A549 (cell line): ENCODE data around the gene SPSB1. TPM values are rescaled to one million over a fixed set of nuclear protein-coding genes. Genes with fewer than 3 reads are reported as not detected.

Experiments
- ATAC-seq, 2 experiments: fragments of 200-7000 bp in 1 of 2; fragments of >200 bp in 1 of 2; cut with Nextera tagmentation in 1 of 2; cut with Tn5 transposase in 1 of 2; 3 replicates each; pipeline versions ENCODE4 v1.8.0 to v1.9.1; 2018 to 2020; ENCODE audit warnings: mild to moderate bottlenecking in 1 of 2, moderate library complexity in 1 of 2
- CTCF ChIA-PET: fragments of 300-600 bp; sonication (Branson Sonifier 250); formaldehyde crosslinking; extraction: SDS; loops from one replicate; lab custom pipeline; 2021; ENCODE audit warnings: antibody characterized with exemption, inconsistent platforms; lab: Yijun Ruan, JAX
- POLR2A ChIA-PET: fragments of 350-600 bp; formaldehyde crosslinking; extraction: SDS; loops from one replicate; lab custom pipeline; 2021; ENCODE audit warnings: antibody characterized with exemption, inconsistent platforms; lab: Yijun Ruan, JAX
- DNase-seq, 2 experiments: peaks; one replicate each; pipeline versions ENCODE4 v3.0.0 to v3.0.0-alpha.2; 2011 to 2016; ENCODE audit warnings: low read depth in 1 of 2, low spot score in 1 of 2
- FAIRE-seq: peaks from 2 replicates; lab custom pipeline; 2011; peaks lifted over from hg19 to GRCh38; lab: Jason Lieb, UNC
- H3K27ac ChIP-seq, 2 experiments: fragments of >200 bp; sonication (Bioruptor Twin); formaldehyde crosslinking; 3 replicates each; pipeline ENCODE4 v1.5.1; 2016 to 2017
- H3K4me1 ChIP-seq: fragments of >200 bp; sonication (Bioruptor Twin); formaldehyde crosslinking; 3 replicates; pipeline ENCODE4 v1.6.1; 2016
- H3K4me2 ChIP-seq: fragments of >200 bp; sonication (Bioruptor Twin); formaldehyde crosslinking; 3 replicates; pipeline ENCODE4 v1.6.1; 2016
- H3K4me3 ChIP-seq: fragments of >200 bp; sonication (Bioruptor Twin); formaldehyde crosslinking; 3 replicates; pipeline ENCODE4 v1.5.1; 2016
- H3K9me3 ChIP-seq: fragments of >200 bp; sonication (Bioruptor Twin); formaldehyde crosslinking; 3 replicates; pipeline ENCODE4 v1.6.1; 2016
- ATOH8 ChIP-seq: fragments of 250-450 bp; sonication (Bioruptor Pico); IDR thresholded peaks from 2 replicates; pipeline ENCODE4 v1.5.0; 2020; ENCODE audit warnings: low read depth, mild to moderate bottlenecking, moderate library complexity
- BHLHE40 ChIP-seq: IDR thresholded peaks from 2 replicates; pipeline ENCODE4 v1.6.1; 2012; ENCODE audit warnings: low read depth, low read length, inconsistent platforms
- CBX2 ChIP-seq: fragments of 200-600 bp; sonication (generic); IDR thresholded peaks from 2 replicates; pipeline ENCODE4 v1.6.1; 2016; ENCODE audit warnings: low read depth, mild to moderate bottlenecking, borderline replicate concordance
- CBX8 ChIP-seq: fragments of 200-600 bp; sonication (generic); IDR thresholded peaks from 2 replicates; pipeline ENCODE4 v1.6.1; 2016
- CHD2 ChIP-seq: fragments of 150-350 bp; IDR thresholded peaks from 2 replicates; pipeline ENCODE4 v1.6.1; 2014; ENCODE audit warnings: low read length; ENCODE audit not compliant: partially characterized antibody
- EHF ChIP-seq: fragments of 250-450 bp; sonication (Bioruptor Pico); IDR thresholded peaks from 2 replicates; pipeline ENCODE4 v1.5.0; 2020; ENCODE audit warnings: mild to moderate bottlenecking
- ELK1 ChIP-seq: fragments of 150-350 bp; IDR thresholded peaks from 2 replicates; pipeline ENCODE4 v1.6.1; 2014; ENCODE audit warnings: low read depth, mild to moderate bottlenecking, low read length
- HEYL ChIP-seq: fragments of 250-450 bp; sonication (Bioruptor Pico); IDR thresholded peaks from 2 replicates; pipeline ENCODE4 v1.8.0; 2021; ENCODE audit warnings: mild to moderate bottlenecking, moderate library complexity
- HOXA7 ChIP-seq: fragments of 250-450 bp; sonication (Bioruptor Pico); IDR thresholded peaks from 2 replicates; pipeline ENCODE4 v1.5.0; 2020; ENCODE audit warnings: mild to moderate bottlenecking, moderate library complexity
- HOXB5 ChIP-seq: fragments of 250-450 bp; sonication (Bioruptor Pico); IDR thresholded peaks from 2 replicates; pipeline ENCODE4 v1.5.0; 2020; ENCODE audit warnings: mild to moderate bottlenecking, moderate library complexity
- JUN ChIP-seq, 2 experiments: fragments of >200 bp; sonication (Bioruptor Twin); formaldehyde crosslinking; IDR thresholded peaks; 2 replicates in 1 of 2; 3 replicates in 1 of 2; pipeline ENCODE4 v1.6.1; 2016 to 2017
- JUNB ChIP-seq: fragments of >200 bp; sonication (Bioruptor Twin); formaldehyde crosslinking; IDR thresholded peaks from 2 replicates; pipeline ENCODE4 v1.6.1; 2016
- KDM5A ChIP-seq: fragments of 200-600 bp; sonication (generic); IDR thresholded peaks from 2 replicates; pipeline ENCODE4 v1.6.1; 2016; ENCODE audit warnings: antibody characterized with exemption, mild to moderate bottlenecking
- MAZ ChIP-seq: fragments of 150-350 bp; IDR thresholded peaks from 2 replicates; pipeline ENCODE4 v1.6.1; 2014; ENCODE audit warnings: antibody characterized with exemption, low read depth, low read length, borderline replicate concordance
- NR3C1 ChIP-seq: fragments of >200 bp; sonication (Bioruptor Twin); formaldehyde crosslinking; IDR thresholded peaks from 3 replicates; pipeline ENCODE4 v1.6.1; 2017
- PBX3 ChIP-seq: IDR thresholded peaks from 2 replicates; pipeline ENCODE4 v1.6.1; 2012
- POLR2A ChIP-seq: IDR thresholded peaks from 2 replicates; pipeline ENCODE4 v1.6.1; 2012; ENCODE audit warnings: mild to moderate bottlenecking, low read length
- POLR2AphosphoS2 ChIP-seq: conservative IDR thresholded peaks from 2 replicates; pipeline ENCODE4 v1.6.1; 2012; ENCODE audit warnings: low read length, improper control_type of control experiment, inconsistent platforms
- RNF2 ChIP-seq: fragments of 200-600 bp; sonication (generic); IDR thresholded peaks from 2 replicates; pipeline ENCODE4 v1.6.1; 2016; ENCODE audit warnings: low read depth, mild to moderate bottlenecking, antibody characterized with exemption, moderate library complexity, borderline replicate concordance
- TP53 ChIP-seq: fragments of 250-450 bp; sonication (Bioruptor Pico); IDR thresholded peaks from 2 replicates; pipeline ENCODE4 v1.5.0; 2021; ENCODE audit warnings: mild to moderate bottlenecking, moderate library complexity
- USF2 ChIP-seq: fragments of 450-650 bp; IDR thresholded peaks from 2 replicates; pipeline ENCODE4 v1.6.1; 2014; ENCODE audit warnings: antibody characterized with exemption
- ZFP36 ChIP-seq: fragments of 450-650 bp; IDR thresholded peaks from 2 replicates; pipeline ENCODE4 v1.6.1; 2014; ENCODE audit warnings: borderline replicate concordance; ENCODE audit not compliant: partially characterized antibody
- ZNF302 ChIP-seq: fragments of 250-450 bp; sonication (Bioruptor Pico); IDR thresholded peaks from 2 replicates; pipeline ENCODE4 v1.9.0; 2021; ENCODE audit warnings: inconsistent platforms, mild to moderate bottlenecking, moderate library complexity
- WGBS: methylation state at CpG from one replicate; pipeline ENCODE4 v1.1.6; 2017; ENCODE audit errors: missing lambda C conversion rate; 5-methylcytosine and 5-hydroxymethylcytosine counted together
- polyA plus RNA-seq, 4 experiments: library from polyadenylated mRNA; depleted of rRNA in 3 of 4; stranded (reverse); fragments of >200 nt; fragmentation: RNase III in 1 of 4; extraction: RNeasy Plus Mini Kit Qiagen cat#74134 plus additional on column Dnase treatment in 1 of 4; gene quantifications; 2 replicates in 3 of 4; 3 replicates in 1 of 4; pipeline ENCODE4 v1.2.3, GENCODE V29; 2011 to 2017

SPSB1 gene
- polyA plus RNA-seq, 2 of the 4 experiments (the other 2 are of a cell fraction): 22.3 to 23.7 TPM

- no peak overlapping the region for H3K4me2 ChIP-seq
- POLR2A ChIA-PET: no interaction called here
- CTCF ChIA-PET: interaction anchor here (0.6 to 2.4 kb wide), 5 partner anchors 9 to 168 kb away, joined by 3 to 7 read pairs (median 3); no protein-coding TSS in a partner anchor
These were observed 30.1 kb downstream of the SPSB1 start for GRCh38 chr1:9322661-9323244.

GRCh38 chr1:9324246-9325096 lies 31.8 kb downstream of the SPSB1 start:
- H3K27ac ChIP-seq: peak overlapping the region in 1 of 2 experiments; percentile 13; a peak in 1 of 6 replicates
- no peak for FAIRE-seq

More at GRCh38 chr1:9322661-9323244, 30.1 kb downstream of the SPSB1 start:
- no peak for TF ChIP-seq POLR2A
- no peak for TF ChIP-seq CHD2
- TF ChIP-seq MAZ: no peak
- no peak for TF ChIP-seq BHLHE40
- TF ChIP-seq HOXB5: no peak
- no peak for TF ChIP-seq CBX8
- no peak for TF ChIP-seq USF2
- no peak for TF ChIP-seq RNF2
- no peak for TF ChIP-seq HOXA7 (CRISPR knock-in tag)
- no peak for TF ChIP-seq ATOH8 (CRISPR knock-in tag)
- TF ChIP-seq KDM5A: no peak
- no peak for DNase-seq
- H3K4me1 ChIP-seq: peaks cover 68% of the 10 kb centered on the region
- WGBS: 93% methylated on average over 12 of the region's 27 CpGs
- peak overlapping the region in 1 of 2 experiments; percentile 20; a peak in 1 of 6 replicates for H3K27ac ChIP-seq
- no peak overlapping the region for H3K4me3 ChIP-seq
- no peak for FAIRE-seq
- H3K9me3 ChIP-seq: no peaks in the 10 kb centered on the region
- ATAC-seq: no peak

More at GRCh38 chr1:9324246-9325096, 31.8 kb downstream of the SPSB1 start:
- TF ChIP-seq JUNB (no peak), ELK1 (no peak), CBX2 (no peak), ZNF302 (CRISPR knock-in tag) (no peak), POLR2AphosphoS2 (no peak), ATOH8 (CRISPR knock-in tag) (no peak), PBX3 (no peak), CHD2 (no peak), EHF (no peak), JUN (IDR thresholded peaks at IDR 0.05) (no peak), NR3C1 (no peak), RNF2 (no peak), POLR2A (no peak), TP53 (no peak), ZFP36 (no peak), HEYL (CRISPR knock-in tag) (no peak)
- TF ChIP-seq, all 56 proteins: peak for 0
- Histone ChIP-seq H3K9me3 (no peaks in the 10 kb centered on the region), H3K4me2 (no peak overlapping the region), H3K4me1 (peaks cover 72% of the 10 kb centered on the region), H3K4me3 (no peak overlapping the region)
- CTCF ChIA-PET: interaction anchor here (1.0 to 1.6 kb wide), 3 partner anchors 27 to 170 kb away, joined by 3 to 5 read pairs (median 3); no protein-coding TSS in a partner anchor
- 86% methylated on average over 24 of the region's 33 CpGs for WGBS
- POLR2A ChIA-PET: no interaction called here
- no peak for DNase-seq
- ATAC-seq: no peak
